Stimulated activated CD8-positive, alpha-beta memory T cell treated with anti-CD3 and anti-CD28 coated beads, Interleukin-4, amount 100 ng/mL, for 48 hours (primary cell): Measurements from ENCODE around the gene CNIH2.
"Not testable (repeated sequence)": the region's sequence is repeated elsewhere in the genome, so short reads cannot be mapped to it uniquely, and the experiment has no call there.

Source experiments
- DNase-seq: peaks from one replicate; pipeline ENCODE4 v3.0.0-alpha.2; 2020

CNIH2 gene

GRCh38 chr11:66277471-66278362, at the start of gene CNIH2:
Gene CNIH2 (plus strand): TSS chr11:66278175. CDS start chr11:66278457, 282 bp downstream.
- peak; percentile 54 for DNase-seq

GRCh38 chr11:66228521-66228920, 49.5 kb upstream of the CNIH2 start:
- DNase-seq: no peak

- DNase-seq: no peak
Measured at GRCh38 chr11:66230156-66230555, 47.8 kb upstream of the CNIH2 start.

GRCh38 chr11:66230978-66231377, 47.0 kb upstream of the CNIH2 start:
- no peak for DNase-seq

DNA sequence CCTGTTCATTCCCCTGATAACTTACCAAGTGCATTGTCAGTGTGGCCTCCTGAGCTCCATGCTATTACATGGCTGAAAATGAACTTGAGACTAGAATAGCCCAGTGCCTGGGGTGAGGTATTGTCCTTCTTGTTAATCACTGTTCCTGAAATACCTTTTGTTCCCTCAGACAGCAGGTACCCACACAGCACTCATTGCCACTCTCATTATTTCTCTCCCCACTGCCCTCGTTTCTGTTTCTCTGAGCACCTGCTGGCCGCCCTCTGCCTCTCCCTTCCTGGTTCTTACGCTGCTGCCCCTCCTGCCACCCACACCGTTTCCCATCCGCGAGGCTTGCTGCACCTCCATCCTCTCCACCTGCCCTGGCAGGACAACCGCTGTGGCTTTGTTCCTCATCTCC, 46.4 kb upstream of the CNIH2 start:
- no peak for DNase-seq

DNA sequence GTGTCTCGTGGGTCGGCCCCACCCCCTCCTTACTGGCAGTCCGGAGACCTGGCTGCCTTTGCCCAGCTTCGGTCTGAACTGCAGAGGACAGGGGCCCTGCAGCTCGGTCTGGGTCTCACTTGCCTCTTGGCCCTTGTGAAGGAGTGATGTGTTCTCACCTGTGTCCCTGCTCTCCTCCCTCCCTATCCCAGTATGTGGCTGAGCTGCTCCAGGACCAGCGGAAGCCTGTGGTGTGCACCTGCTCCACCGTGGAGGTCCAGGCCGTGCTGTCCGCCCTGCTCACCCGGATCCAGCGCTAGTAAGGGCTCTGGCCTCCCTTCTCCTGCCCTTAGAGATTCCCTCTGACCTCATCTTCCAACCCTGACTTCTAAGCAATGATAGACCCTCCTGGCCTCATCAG, 45.2 kb upstream of the CNIH2 start:
- DNase-seq: no peak

GRCh38 chr11:66233301-66233700, 44.7 kb upstream of the CNIH2 start:
- DNase-seq: no peak

DNA sequence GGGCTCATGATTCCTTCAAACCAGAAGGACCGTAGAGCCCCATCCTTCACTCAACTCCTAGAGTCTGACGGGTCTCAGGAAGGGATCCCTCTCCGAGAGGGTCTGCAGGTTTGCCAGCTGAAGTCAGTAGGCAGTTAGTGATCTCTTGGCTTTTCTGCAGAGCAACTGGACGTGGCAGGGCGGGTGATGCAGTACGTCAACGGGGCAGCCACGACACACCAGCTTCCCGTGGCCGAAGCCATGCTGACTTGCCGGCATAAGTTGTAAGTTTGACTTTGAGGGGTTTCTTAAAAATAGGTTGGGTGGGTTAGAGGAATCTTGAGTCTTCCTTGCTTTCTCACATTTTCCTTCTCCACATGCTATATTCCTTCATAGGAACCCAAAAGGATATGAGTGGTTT, 42.8 kb upstream of the CNIH2 start:
- no peak for DNase-seq

DNA sequence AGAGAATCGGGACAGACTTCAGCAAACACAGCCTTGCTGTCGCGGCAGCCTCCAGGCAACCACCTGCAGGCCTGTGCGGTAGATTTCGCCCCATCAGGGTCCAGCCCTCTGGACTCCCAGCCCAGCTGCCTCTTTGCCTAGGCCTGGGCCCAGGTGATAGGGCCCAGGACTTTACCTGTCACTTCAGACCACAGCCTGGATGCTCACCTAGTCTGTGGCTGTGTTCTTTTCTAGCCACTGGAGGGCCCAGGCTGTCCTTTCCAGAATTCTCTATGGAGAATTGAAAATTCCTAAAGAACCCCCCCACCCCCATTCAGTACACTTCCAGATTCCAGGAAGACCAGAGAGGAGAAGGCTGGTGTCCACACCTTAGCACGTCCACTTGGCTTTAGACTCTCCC, 40.1 kb upstream of the CNIH2 start:
- no peak for DNase-seq

DNA sequence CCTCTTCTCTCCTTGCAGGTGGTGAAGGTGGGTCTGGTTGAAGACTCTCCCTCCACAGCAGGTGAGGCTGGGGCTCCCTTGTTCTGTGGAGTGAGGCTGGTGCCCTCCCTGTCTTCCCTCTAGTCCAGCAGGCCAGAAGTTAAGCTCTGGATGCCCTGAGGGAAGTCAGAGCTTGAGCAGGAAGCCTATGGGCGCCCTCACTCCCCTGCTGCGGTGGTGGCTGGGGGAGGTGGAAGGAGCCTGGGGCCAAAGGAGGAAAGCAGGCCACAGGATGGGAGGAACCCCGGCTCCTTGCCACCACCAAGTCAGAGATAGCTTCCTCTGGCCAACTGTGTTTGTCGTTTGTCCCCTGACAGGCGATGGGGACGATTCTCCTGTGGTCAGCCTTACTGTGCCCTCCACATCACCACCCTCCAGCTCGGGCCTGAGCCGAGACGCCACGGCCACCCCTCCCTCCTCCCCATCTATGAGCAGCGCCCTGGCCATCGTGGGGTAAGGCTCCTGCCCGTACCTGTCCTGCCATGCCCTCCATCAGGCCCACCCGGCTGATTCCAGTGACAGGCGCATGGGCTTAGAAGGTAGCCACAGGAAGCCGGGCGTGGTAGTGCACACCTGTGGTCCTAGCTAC, 39.1 kb upstream of the CNIH2 start:
- no peak for DNase-seq

DNA sequence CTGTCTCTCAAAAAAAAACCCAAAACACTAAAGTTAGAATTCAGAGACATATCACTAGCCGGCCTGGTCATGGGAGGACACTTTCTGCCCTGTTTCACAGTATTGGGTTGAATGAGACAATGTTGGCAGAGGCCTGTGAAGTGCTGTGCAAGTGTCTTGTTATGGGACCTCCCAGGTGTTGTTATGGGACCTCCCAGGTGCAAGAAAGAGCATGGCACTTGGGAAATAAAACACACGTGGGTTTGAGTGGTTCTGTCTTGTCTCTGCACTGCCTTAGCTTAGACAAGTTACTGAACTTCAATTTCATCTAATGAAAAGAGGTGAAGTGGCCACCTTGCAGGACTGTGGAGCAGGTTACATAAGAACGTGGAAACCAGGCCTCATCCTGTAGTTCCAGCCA, 38.5 kb upstream of the CNIH2 start:
- DNase-seq: no peak

DNA sequence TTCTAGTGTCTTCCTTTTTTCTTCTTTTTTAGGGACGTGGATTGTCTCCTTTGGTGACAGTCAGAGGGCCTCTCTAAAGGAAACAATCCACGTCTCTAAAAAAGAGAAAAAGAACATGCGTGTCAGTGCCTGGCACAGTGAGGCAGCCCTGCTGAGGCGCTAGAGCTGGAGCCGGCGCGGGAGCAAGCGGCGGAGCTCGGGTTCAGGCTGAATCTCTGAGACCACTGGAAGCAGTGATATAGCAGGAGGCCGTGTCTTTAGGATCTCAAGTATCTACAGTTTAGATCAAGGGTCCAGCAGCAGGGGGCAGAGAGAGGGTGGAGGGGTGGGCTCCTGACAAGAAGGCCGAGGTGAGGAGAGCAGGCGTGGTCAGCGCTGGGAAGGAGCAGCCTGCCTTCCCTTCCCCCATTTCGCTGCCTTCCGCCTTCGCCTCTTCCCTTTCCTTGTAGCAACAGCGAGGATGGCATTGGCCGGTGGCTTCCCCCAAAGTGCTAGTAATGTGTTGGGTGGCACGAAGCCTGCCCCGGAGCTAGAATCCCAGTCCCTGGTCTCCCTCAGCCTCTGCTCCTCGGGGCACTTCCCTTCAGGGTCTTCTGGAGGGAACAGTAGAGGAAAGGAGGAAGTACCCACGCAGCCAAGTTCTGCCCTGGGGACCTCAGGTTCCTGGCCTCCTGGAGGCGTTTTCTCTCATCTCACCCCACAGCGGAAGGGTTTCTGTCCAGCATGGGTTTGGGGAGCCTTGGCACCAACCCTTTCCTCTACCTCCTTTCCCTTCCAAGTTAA, 37.8 kb upstream of the CNIH2 start:
- no peak for DNase-seq

GRCh38 chr11:66240781-66241136, 37.2 kb upstream of the CNIH2 start:
- DNase-seq: no peak

- no peak for DNase-seq
Measured at GRCh38 chr11:66242095-66242765, 35.7 kb upstream of the CNIH2 start.

- DNase-seq: no peak
Measured at GRCh38 chr11:66243782-66244535, 34.0 kb upstream of the CNIH2 start.

GRCh38 chr11:66247295-66247694, 30.7 kb upstream of the CNIH2 start:
- DNase-seq: no peak

DNA sequence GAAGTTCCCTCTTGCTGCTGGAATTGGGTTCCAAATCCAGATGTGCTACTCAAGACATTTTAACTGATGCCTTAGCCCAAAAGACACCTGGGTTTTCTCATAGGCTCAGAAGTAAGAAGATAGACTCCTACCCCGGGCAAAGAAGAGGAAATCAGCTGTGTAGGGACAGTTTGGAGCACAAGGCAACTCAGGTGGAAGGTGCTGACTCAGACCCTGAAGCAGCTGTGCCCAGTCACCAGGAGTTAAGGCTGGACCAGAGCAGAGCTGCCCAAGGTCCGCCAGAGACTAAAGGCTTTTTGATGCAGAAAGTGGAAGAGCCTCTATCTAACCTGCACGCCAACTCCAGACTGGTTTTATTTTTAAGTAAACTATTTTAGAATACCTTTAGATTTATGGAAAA, 30.2 kb upstream of the CNIH2 start:
- no peak for DNase-seq

GRCh38 chr11:66248903-66249302, 29.1 kb upstream of the CNIH2 start:
- no peak for DNase-seq

GRCh38 chr11:66251809-66252208, 26.2 kb upstream of the CNIH2 start:
- DNase-seq: no peak

DNA sequence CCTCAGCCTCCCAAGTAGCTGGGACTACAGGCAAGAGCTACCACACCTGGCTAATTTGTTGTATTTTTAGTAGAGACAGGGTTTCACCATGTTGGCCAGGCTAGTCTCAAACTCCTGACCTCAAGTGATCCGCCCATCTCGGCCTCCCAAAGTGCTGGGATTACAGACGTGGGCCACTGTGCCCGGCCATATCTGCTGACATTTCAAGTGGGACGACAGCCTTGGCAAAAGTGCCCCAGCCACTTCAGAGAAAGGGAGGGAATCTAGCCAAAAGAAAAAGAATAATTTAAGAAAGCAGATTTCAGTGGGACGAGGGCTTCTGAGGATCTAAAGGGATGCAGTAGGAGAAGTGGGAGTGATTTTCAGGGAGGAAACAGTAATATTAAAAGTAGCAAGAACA, 24.9 kb upstream of the CNIH2 start:
- DNase-seq: not testable (repeated sequence)

GRCh38 chr11:66258473-66258893, 19.5 kb upstream of the CNIH2 start:
- DNase-seq: no peak

DNA sequence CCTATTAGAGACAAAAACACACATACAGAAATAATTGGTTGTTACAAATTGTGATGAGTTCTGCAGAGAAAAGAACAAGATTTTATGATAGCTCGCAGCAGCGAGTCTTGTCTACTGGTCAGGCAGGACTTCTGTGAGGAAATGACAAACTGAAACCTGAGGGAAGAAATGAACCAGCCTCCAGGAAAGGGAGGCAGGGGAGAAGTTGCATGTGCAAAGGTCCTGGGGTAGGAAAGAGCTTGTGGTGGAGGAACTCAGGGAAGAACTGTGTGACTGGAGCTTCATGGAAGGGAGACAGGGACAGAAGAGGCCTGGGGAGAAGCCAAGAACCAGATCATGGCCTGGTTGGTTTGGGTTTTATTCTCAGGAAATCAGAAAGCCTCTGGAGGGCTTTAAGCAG, 18.8 kb upstream of the CNIH2 start:
- DNase-seq: no peak
